SK-N-MC (cell line): ENCODE results near the gene MRPL19.

Experiments
- EZH2 ChIP-seq: fragments of 200-600 bp; sonication (generic); IDR thresholded peaks from one replicate; pipeline ENCODE4 v1.6.1; 2017; ENCODE audit warnings: antibody characterized with exemption
- FOXP2 ChIP-seq: optimal IDR thresholded peaks from 2 replicates; pipeline ENCODE3; 2011; ENCODE audit warnings: mild to moderate bottlenecking, moderate library complexity; ENCODE audit not compliant: insufficient read depth; ENCODE audit errors: extremely low read length, control extremely low read depth
- POLR2AphosphoS5 ChIP-seq: IDR thresholded peaks from 2 replicates; pipeline ENCODE4 v1.6.1; 2012; ENCODE audit warnings: mild to moderate bottlenecking, low read depth, low read length, borderline replicate concordance

GRCh38 chr2:75632813-75633212 is 13.8 kb upstream of the MRPL19 start:
- no peak for TF ChIP-seq EZH2
- no peak for TF ChIP-seq POLR2AphosphoS5
- TF ChIP-seq FOXP2 = no peak
